ENCODE results near the gene LSAMP. TPM values are rescaled to one million over a fixed set of nuclear protein-coding genes. Genes with fewer than 3 reads are reported as not detected.

LSAMP gene
- total RNA-seq, 1 experiment from 2014 or later = 0.15 TPM

GRCh38 chr3:115828401-115828800, 616.9 kb downstream of the LSAMP start:
- ChIA-PET POLR2A (ENCODE audit: unreplicated experiment) (no interaction called here), CTCF (interaction anchor here (1.0 kb wide), 1 partner anchor 44 kb away, joined by 6 read pairs; no protein-coding TSS in a partner anchor)
- Histone ChIP-seq H3K9me3 (ENCODE audit: low read length) (no peaks in the 10 kb centered on the region), H4K20me1 (ENCODE audit: low read length) (no peaks in the 10 kb centered on the region), H3K9ac (ENCODE audit: low read length) (no peak overlapping the region), H2AFZ (ENCODE audit: low read length) (no peak overlapping the region), H3K79me2 (ENCODE audit: low read length) (no peaks in the 10 kb centered on the region), H3K36me3 (ENCODE audit: low read depth, low read length) (no peaks in the 10 kb centered on the region), H3K4me3 (ENCODE audit: low read length) (no peak overlapping the region), H3K27ac (ENCODE audit: low read length) (no peak overlapping the region), H3K9me2 (replicated peaks; ENCODE audit: low read length) (no peaks in the 10 kb centered on the region), H3K4me1 (ENCODE audit: insufficient read depth, low read length) (peaks cover 16% of the 10 kb centered on the region), H3K4me2 (ENCODE audit: low read length) (no peak overlapping the region), H3F3A (ENCODE audit: low read length, unreplicated experiment) (no peaks in the 10 kb centered on the region), H3K27me3 (ENCODE audit: low read length) (no peaks in the 10 kb centered on the region)
- ATAC-seq (no peak), DNase-seq (no peak)
- TF ChIP-seq CTCF (conservative IDR thresholded peaks at IDR 0.05; ENCODE audit: low read depth, low read length) (no peak), EZH2 (IDR thresholded peaks at IDR 0.05; ENCODE audit: low read length, unreplicated experiment) (no peak), EZH2phosphoT487 (IDR thresholded peaks at IDR 0.05; ENCODE audit: borderline replicate concordance, low read length) (no peak)
- no TSS peak for BruUV-seq (replicated peaks)
- intact Hi-C loops (cut with micrococcal nuclease) = no loop called here

GRCh38 chr3:115827495-115827894, 617.8 kb downstream of the LSAMP start:
- Histone ChIP-seq H3K4me3 (ENCODE audit: low read length) (no peak overlapping the region), H3K36me3 (ENCODE audit: low read depth, low read length) (no peaks in the 10 kb centered on the region), H3F3A (ENCODE audit: low read length, unreplicated experiment) (no peaks in the 10 kb centered on the region), H3K4me1 (ENCODE audit: insufficient read depth, low read length) (peaks cover 20% of the 10 kb centered on the region), H3K9me3 (ENCODE audit: low read length) (no peaks in the 10 kb centered on the region), H3K4me2 (ENCODE audit: low read length) (no peak overlapping the region), H3K9me2 (replicated peaks; ENCODE audit: low read length) (no peaks in the 10 kb centered on the region), H4K20me1 (ENCODE audit: low read length) (no peaks in the 10 kb centered on the region), H3K79me2 (ENCODE audit: low read length) (no peaks in the 10 kb centered on the region), H2AFZ (ENCODE audit: low read length) (no peak overlapping the region), H3K27ac (ENCODE audit: low read length) (no peak overlapping the region), H3K27me3 (ENCODE audit: low read length) (no peaks in the 10 kb centered on the region), H3K9ac (ENCODE audit: low read length) (no peak overlapping the region)
- no TSS peak for BruUV-seq (replicated peaks)
- ATAC-seq (no peak), DNase-seq (no peak)
- ChIA-PET POLR2A (ENCODE audit: unreplicated experiment) (no interaction called here), CTCF (no interaction called here)
- intact Hi-C loops (cut with micrococcal nuclease) = no loop called here
- no peak for TF ChIP-seq EZH2 (IDR thresholded peaks at IDR 0.05; ENCODE audit: low read length, unreplicated experiment)
- TF ChIP-seq CTCF (conservative IDR thresholded peaks at IDR 0.05; ENCODE audit: low read depth, low read length) = no peak
- no peak for TF ChIP-seq EZH2phosphoT487 (IDR thresholded peaks at IDR 0.05; ENCODE audit: borderline replicate concordance, low read length)

- no peak overlapping the region for H2AFZ ChIP-seq (ENCODE audit: low read length)
- H3K9ac ChIP-seq (ENCODE audit: low read length) = no peak overlapping the region
- BruUV-seq (replicated peaks) = no TSS peak
These were observed 620.2 kb downstream of the LSAMP start for GRCh38 chr3:115825046-115825445.

More at GRCh38 chr3:115825046-115825445, 620.2 kb downstream of the LSAMP start:
- H3K4me2 ChIP-seq (ENCODE audit: low read length) = peak overlapping the region; percentile 25; the same call in 1 of the 2 replicates
- H3K27me3 ChIP-seq (ENCODE audit: low read length) = no peaks in the 10 kb centered on the region
- no peak overlapping the region for H3K27ac ChIP-seq (ENCODE audit: low read length)
- intact Hi-C loops (cut with micrococcal nuclease) = no loop called here
- DNase-seq (peak; percentile 59), ATAC-seq (no peak)
- TF ChIP-seq EZH2 (IDR thresholded peaks at IDR 0.05; ENCODE audit: low read length, unreplicated experiment) (no peak), EZH2phosphoT487 (IDR thresholded peaks at IDR 0.05; ENCODE audit: borderline replicate concordance, low read length) (no peak), CTCF (conservative IDR thresholded peaks at IDR 0.05; ENCODE audit: low read depth, low read length) (no peak)
- no peaks in the 10 kb centered on the region for H4K20me1 ChIP-seq (ENCODE audit: low read length)
- CTCF ChIA-PET = no interaction called here
- H3F3A ChIP-seq (ENCODE audit: low read length, unreplicated experiment) = no peaks in the 10 kb centered on the region
- H3K9me2 ChIP-seq (replicated peaks; ENCODE audit: low read length) = no peaks in the 10 kb centered on the region
- no peaks in the 10 kb centered on the region for H3K9me3 ChIP-seq (ENCODE audit: low read length)
- H3K36me3 ChIP-seq (ENCODE audit: low read depth, low read length) = no peaks in the 10 kb centered on the region
- H3K4me3 ChIP-seq (ENCODE audit: low read length) = no peak overlapping the region
- POLR2A ChIA-PET (ENCODE audit: unreplicated experiment) = no interaction called here
- no peaks in the 10 kb centered on the region for H3K79me2 ChIP-seq (ENCODE audit: low read length)
- H3K4me1 ChIP-seq (ENCODE audit: insufficient read depth, low read length) = peaks cover 29% of the 10 kb centered on the region

Data from PC-3 (cell line).